SU-DHL-6 (cell line): Measurements from ENCODE around the gene GMPPA.

Experiments
- H2AFZ ChIP-seq: fragments of 200-600 bp; sonication (generic); 2 replicates; pipeline ENCODE4 v1.6.1; 2014; ENCODE audit warnings: low read depth, mild to moderate bottlenecking, moderate library complexity, mixed read lengths, antibody characterized with exemption, low read length; ENCODE audit not compliant: severe bottlenecking
- H3F3A ChIP-seq: fragments of 200-600 bp; shearing (Covaris generic); 2 replicates; pipeline ENCODE4 v1.6.0; 2016; ENCODE audit warnings: antibody characterized with exemption, mild to moderate bottlenecking; ENCODE audit not compliant: insufficient read depth
- H3K27ac ChIP-seq: fragments of 200-600 bp; sonication (generic); 2 replicates; pipeline ENCODE4 v1.5.1; 2016; ENCODE audit warnings: low read depth, mild to moderate bottlenecking, low read length, moderate library complexity, mixed read lengths
- H3K27me3 ChIP-seq: fragments of 200-600 bp; sonication (generic), shearing (Covaris generic); 2 replicates; pipeline ENCODE4 v1.6.0; 2014; ENCODE audit warnings: mild to moderate bottlenecking, low read length
- H3K36me3 ChIP-seq: fragments of 200-600 bp; sonication (generic); 2 replicates; pipeline ENCODE4 v1.6.1; 2014; ENCODE audit warnings: mild to moderate bottlenecking, low read length, mixed read lengths
- H3K4me2 ChIP-seq: fragments of 300-600, 200-600 bp; shearing (Covaris generic), sonication (generic); 2 replicates; pipeline ENCODE4 v1.6.0; 2014; ENCODE audit warnings: low read length, low read depth, mild to moderate bottlenecking; ENCODE audit not compliant: poor library complexity, severe bottlenecking
- H3K4me3 ChIP-seq: fragments of 200-600 bp; sonication (generic); 2 replicates; pipeline ENCODE4 v1.5.1; 2014; ENCODE audit warnings: antibody characterized with exemption, low read length, mild to moderate bottlenecking, mixed read lengths; ENCODE audit not compliant: insufficient read depth, poor library complexity, severe bottlenecking
- H3K79me2 ChIP-seq: fragments of 200-600 bp; sonication (generic); 2 replicates; pipeline ENCODE4 v1.6.1; 2014; ENCODE audit warnings: mild to moderate bottlenecking, low read length, moderate library complexity; ENCODE audit not compliant: insufficient read depth
- H3K9ac ChIP-seq: fragments of 200-600 bp; sonication (generic); 2 replicates; pipeline ENCODE4 v1.7.0; 2014; ENCODE audit warnings: mild to moderate bottlenecking, low read length
- H3K9me2 ChIP-seq: fragments of 200-600 bp; sonication (generic); replicated peaks from 2 replicates; pipeline ENCODE4 v1.6.1; 2014; ENCODE audit warnings: low read length; ENCODE audit not compliant: insufficient read depth
- H3K9me3 ChIP-seq: fragments of 200-600 bp; sonication (generic); 2 replicates; pipeline ENCODE4 v1.6.1; 2014; ENCODE audit warnings: low read length, mixed read lengths; ENCODE audit not compliant: insufficient read depth
- H4K20me1 ChIP-seq: fragments of 200-600 bp; sonication (generic); 2 replicates; pipeline ENCODE4 v1.6.1; 2014; ENCODE audit warnings: low read depth, mild to moderate bottlenecking, antibody characterized with exemption, low read length, moderate library complexity, mixed read lengths
- EZH2phosphoT487 ChIP-seq: fragments of 200-600 bp; sonication (generic), shearing (Covaris generic); conservative IDR thresholded peaks from 2 replicates; pipeline ENCODE4 v1.6.1; 2018; ENCODE audit warnings: mild to moderate bottlenecking, antibody characterized with exemption, low read length, moderate library complexity, mixed read lengths
- TF ChIP-seq, protein P1 (sequence below): fragments of 200-600 bp; sonication (generic); IDR thresholded peaks from one replicate; pipeline ENCODE4 v1.5.1; 2017; ENCODE audit warnings: antibody characterized with exemption, mild to moderate bottlenecking, low read length, moderate library complexity; ENCODE audit not compliant: insufficient read depth, poor library complexity, severe bottlenecking

The GMPPA gene

GRCh38 chr2:219521066-219521880 lies 22.6 kb downstream of the GMPPA start:
- no peaks in the 10 kb centered on the region for H3F3A ChIP-seq
- H3K9ac ChIP-seq: no peak overlapping the region
- H3K27ac ChIP-seq: no peak overlapping the region
- no peaks in the 10 kb centered on the region for H4K20me1 ChIP-seq
- H3K27me3 ChIP-seq: no peaks in the 10 kb centered on the region
- H3K4me2 ChIP-seq: no peak overlapping the region
- no peak overlapping the region for H2AFZ ChIP-seq
- H3K9me2 ChIP-seq: no peaks in the 10 kb centered on the region
- H3K4me3 ChIP-seq: no peak overlapping the region
- no peaks in the 10 kb centered on the region for H3K36me3 ChIP-seq
- TF ChIP-seq, protein P1, sequence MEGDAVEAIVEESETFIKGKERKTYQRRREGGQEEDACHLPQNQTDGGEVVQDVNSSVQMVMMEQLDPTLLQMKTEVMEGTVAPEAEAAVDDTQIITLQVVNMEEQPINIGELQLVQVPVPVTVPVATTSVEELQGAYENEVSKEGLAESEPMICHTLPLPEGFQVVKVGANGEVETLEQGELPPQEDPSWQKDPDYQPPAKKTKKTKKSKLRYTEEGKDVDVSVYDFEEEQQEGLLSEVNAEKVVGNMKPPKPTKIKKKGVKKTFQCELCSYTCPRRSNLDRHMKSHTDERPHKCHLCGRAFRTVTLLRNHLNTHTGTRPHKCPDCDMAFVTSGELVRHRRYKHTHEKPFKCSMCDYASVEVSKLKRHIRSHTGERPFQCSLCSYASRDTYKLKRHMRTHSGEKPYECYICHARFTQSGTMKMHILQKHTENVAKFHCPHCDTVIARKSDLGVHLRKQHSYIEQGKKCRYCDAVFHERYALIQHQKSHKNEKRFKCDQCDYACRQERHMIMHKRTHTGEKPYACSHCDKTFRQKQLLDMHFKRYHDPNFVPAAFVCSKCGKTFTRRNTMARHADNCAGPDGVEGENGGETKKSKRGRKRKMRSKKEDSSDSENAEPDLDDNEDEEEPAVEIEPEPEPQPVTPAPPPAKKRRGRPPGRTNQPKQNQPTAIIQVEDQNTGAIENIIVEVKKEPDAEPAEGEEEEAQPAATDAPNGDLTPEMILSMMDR: peak; percentile 26
- no peak for TF ChIP-seq EZH2phosphoT487
- no peaks in the 10 kb centered on the region for H3K79me2 ChIP-seq
- H3K9me3 ChIP-seq: no peaks in the 10 kb centered on the region

DNA sequence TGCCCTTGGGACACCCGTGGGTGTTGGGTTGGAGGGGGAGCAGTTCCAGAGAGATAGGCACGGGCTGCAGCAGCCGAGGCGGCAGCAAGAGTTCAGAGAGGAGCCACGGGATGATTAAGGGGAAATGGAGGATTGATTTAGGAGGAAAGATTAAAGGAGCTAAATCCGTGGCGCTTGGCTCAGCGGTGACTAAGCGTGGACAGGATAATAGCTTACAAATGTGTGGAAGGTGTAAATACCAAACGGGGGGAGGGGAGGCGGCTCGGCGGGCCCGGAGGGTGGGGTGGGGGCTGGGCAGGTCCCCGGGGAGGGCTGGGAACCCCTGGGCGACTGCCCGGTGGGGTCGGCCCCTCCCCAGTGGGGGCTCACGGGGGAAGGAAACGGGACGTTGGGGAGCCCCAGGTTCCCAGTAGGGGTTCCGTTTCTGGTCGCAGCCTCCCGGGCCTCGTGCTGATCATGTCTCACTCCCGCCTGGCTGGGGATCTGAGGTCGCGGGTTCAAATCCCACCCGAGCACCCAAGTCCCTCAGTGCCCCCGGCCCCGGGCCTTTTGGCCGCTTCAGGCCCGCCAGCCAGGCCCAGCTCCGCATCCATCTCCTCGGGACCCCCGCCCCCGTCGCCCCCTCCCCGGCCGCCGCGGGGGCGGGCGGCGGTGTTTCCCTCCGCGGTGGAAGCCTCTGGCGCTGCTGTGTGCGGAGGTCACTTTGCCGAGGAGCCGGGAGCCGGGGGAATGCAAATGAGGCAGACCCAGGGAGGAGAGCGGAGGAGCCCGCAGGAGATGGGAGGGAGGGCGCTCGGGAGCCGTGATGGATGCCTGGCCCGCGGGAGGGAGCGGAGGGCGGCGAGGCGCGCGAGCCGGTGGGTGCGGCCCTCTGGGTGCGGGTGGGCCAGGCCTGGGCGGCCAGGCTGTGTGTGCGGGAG lies 23.7 kb downstream of the GMPPA start:
- TF ChIP-seq, protein P1: no peak
- no peak for TF ChIP-seq EZH2phosphoT487
- Histone ChIP-seq H4K20me1 (no peaks in the 10 kb centered on the region), H3K36me3 (no peaks in the 10 kb centered on the region), H2AFZ (no peak overlapping the region), H3K4me2 (no peak overlapping the region), H3K4me3 (no peak overlapping the region), H3K9ac (no peak overlapping the region), H3K27me3 (no peaks in the 10 kb centered on the region), H3K79me2 (no peaks in the 10 kb centered on the region), H3K9me2 (no peaks in the 10 kb centered on the region), H3K9me3 (no peaks in the 10 kb centered on the region), H3F3A (no peaks in the 10 kb centered on the region), H3K27ac (no peak overlapping the region)

- H3F3A ChIP-seq: no peaks in the 10 kb centered on the region
- no peak overlapping the region for H3K4me2 ChIP-seq
- TF ChIP-seq EZH2phosphoT487: no peak
- TF ChIP-seq, protein P1: no peak
- no peaks in the 10 kb centered on the region for H3K27me3 ChIP-seq
- H3K79me2 ChIP-seq: no peaks in the 10 kb centered on the region
- no peaks in the 10 kb centered on the region for H3K9me3 ChIP-seq
- no peaks in the 10 kb centered on the region for H3K36me3 ChIP-seq
- no peak overlapping the region for H2AFZ ChIP-seq
- no peak overlapping the region for H3K27ac ChIP-seq
- H3K9me2 ChIP-seq: no peaks in the 10 kb centered on the region
- no peak overlapping the region for H3K9ac ChIP-seq
- H4K20me1 ChIP-seq: no peaks in the 10 kb centered on the region
- H3K4me3 ChIP-seq: no peak overlapping the region
Measured at GRCh38 chr2:219523031-219523671, 24.5 kb downstream of the GMPPA start.
